GM23248 (cell line): Measurements from ENCODE around the gene CENPX. TPM values are rescaled to one million over a fixed set of nuclear protein-coding genes. Genes with fewer than 3 reads are reported as not detected.
A peak's percentile ranks its signal among the peaks of the same experiment; 100 is the strongest.

Experiments
- DNase-seq: peaks from one replicate; pipeline ENCODE4 v3.0.0-alpha.2; 2015
- H2AFZ ChIP-seq: fragments of 200-600 bp; sonication (generic); 2 replicates; pipeline ENCODE4 v1.6.1; 2016; ENCODE audit warnings: antibody characterized with exemption
- H3F3A ChIP-seq: fragments of 200-600 bp; sonication (generic); 2 replicates; pipeline ENCODE4 v1.6.1; 2016; ENCODE audit warnings: mild to moderate bottlenecking, antibody characterized with exemption, mixed run types; ENCODE audit not compliant: insufficient read depth
- H3K27ac ChIP-seq: fragments of 200-600 bp; sonication (generic); 2 replicates; pipeline ENCODE4 v1.5.1; 2016; ENCODE audit warnings: mild to moderate bottlenecking
- H3K27me3 ChIP-seq: fragments of 200-600 bp; sonication (generic); replicated peaks from 2 replicates; pipeline ENCODE4 v1.6.1; 2016; ENCODE audit warnings: mild to moderate bottlenecking; ENCODE audit not compliant: insufficient read depth
- H3K36me3 ChIP-seq: fragments of 200-600 bp; sonication (generic); 2 replicates; pipeline ENCODE4 v1.6.1; 2016; ENCODE audit warnings: low read depth, mild to moderate bottlenecking
- H3K4me1 ChIP-seq: fragments of 200-600 bp; sonication (generic); 2 replicates; pipeline ENCODE4 v1.6.1; 2016; ENCODE audit warnings: mild to moderate bottlenecking; ENCODE audit not compliant: insufficient read depth
- H3K4me2 ChIP-seq: fragments of 200-600 bp; sonication (generic); one replicate; pipeline ENCODE4 v1.6.1; 2016; ENCODE audit warnings: mild to moderate bottlenecking; ENCODE audit not compliant: unreplicated experiment
- H3K4me3 ChIP-seq: fragments of 200-600 bp; sonication (generic); 2 replicates; pipeline ENCODE4 v1.5.1; 2016; ENCODE audit warnings: mild to moderate bottlenecking
- H3K79me2 ChIP-seq: fragments of 200-600 bp; sonication (generic); 2 replicates; pipeline ENCODE4 v1.6.1; 2016; ENCODE audit warnings: mild to moderate bottlenecking; ENCODE audit not compliant: insufficient read depth
- H3K9ac ChIP-seq: fragments of 200-600 bp; sonication (generic); 2 replicates; pipeline ENCODE4 v1.6.1; 2016; ENCODE audit warnings: mild to moderate bottlenecking
- H3K9me2 ChIP-seq: fragments of 200-600 bp; sonication (generic); 2 replicates; pipeline ENCODE4 v1.6.1; 2016; ENCODE audit warnings: mixed run types, mild to moderate bottlenecking, moderate library complexity; ENCODE audit not compliant: insufficient read depth
- H3K9me3 ChIP-seq: fragments of 200-600 bp; sonication (generic); one replicate; pipeline ENCODE4 v1.6.1; 2017; ENCODE audit warnings: low read depth
- H4K20me1 ChIP-seq: fragments of 200-600 bp; sonication (generic); 2 replicates; pipeline ENCODE4 v1.6.0; 2016; ENCODE audit not compliant: insufficient read depth
- EZH2 ChIP-seq: fragments of 200-600 bp; sonication (generic); IDR thresholded peaks from 2 replicates; pipeline ENCODE4 v1.6.1; 2018; ENCODE audit warnings: antibody characterized with exemption, mild to moderate bottlenecking; ENCODE audit not compliant: insufficient read depth, poor library complexity, severe bottlenecking
- EZH2phosphoT487 ChIP-seq: fragments of 200-600 bp; sonication (generic); IDR thresholded peaks from 2 replicates; pipeline ENCODE4 v1.6.1; 2018; ENCODE audit warnings: antibody characterized with exemption, moderate library complexity, mild to moderate bottlenecking, low read depth; ENCODE audit not compliant: insufficient read depth
- WGBS, 2 experiments: methylation state at CpG; one replicate each; pipeline ENCODE4 v1.1.6; 2015 to 2017; ENCODE audit warnings: low lambda C conversion rate in 2 of 2, low coverage in 1 of 2; ENCODE audit errors: missing lambda C conversion rate in 2 of 2; 5-methylcytosine and 5-hydroxymethylcytosine counted together
- in situ Hi-C: fragments of 300-500 bp; cut with MboI; formaldehyde crosslinking; loops from 2 replicates; pipeline ENCODE4 v1.15.0; 2020
- polyA plus RNA-seq: library from polyadenylated mRNA; unstranded; fragments of >200 nt; fragmentation: Nextera tagmentation; extraction: Ambion mirVana; gene quantifications from 2 replicates; pipeline ENCODE4 v1.2.1, GENCODE V29; 2016
- total RNA-seq: library from RNA; depleted of rRNA; stranded (reverse); fragments of >200 nt; shearing (Covaris generic); gene quantifications from 2 replicates; pipeline ENCODE4 v1.2.3, GENCODE V29; 2014

CENPX gene
- total and polyA plus RNA-seq, 2 experiments from 2014 or later = 43.9 to 68.6 TPM

- Histone ChIP-seq H3K9me3 (no peaks in the 10 kb centered on the region), H3K4me1 (no peaks in the 10 kb centered on the region), H3K79me2 (no peaks in the 10 kb centered on the region), H3K9ac (peak overlapping the region; percentile 74; the same call in 1 of the 2 replicates), H2AFZ (peak overlapping the region; percentile 61), H3K27ac (0 out of 2 replicates have a peak overlapping the region, but pooled peaks have one; percentile 69), H3K9me2 (no peaks in the 10 kb centered on the region), H3K4me3 (peak overlapping the region; percentile 79), H3K27me3 (no peaks in the 10 kb centered on the region), H3K4me2 (peak overlapping the region; percentile 86), H3K36me3 (no peaks in the 10 kb centered on the region), H3F3A (peaks cover 6% of the 10 kb centered on the region; the same call in 1 of the 2 replicates), H4K20me1 (no peaks in the 10 kb centered on the region)
- no peak for DNase-seq
- TF ChIP-seq EZH2 (no peak), EZH2phosphoT487 (no peak)
- in situ Hi-C loops = no loop called here
- 1 to 2% methylated on average over 10 of the region's 10 CpGs for WGBS, 2 experiments
These were observed 15.2 kb upstream of the CENPX start for GRCh38 chr17:82037889-82038195.

- Histone ChIP-seq H3K9me3 (no peaks in the 10 kb centered on the region), H3K36me3 (no peaks in the 10 kb centered on the region), H3K4me3 (peak within 1 kb of the TSS; percentile 79), H3K27ac (peak within 1 kb of the TSS; percentile 69), H4K20me1 (no peaks in the 10 kb centered on the region), H3K27me3 (no peaks in the 10 kb centered on the region), H3K4me1 (no peaks in the 10 kb centered on the region), H2AFZ (peak within 1 kb of the TSS; percentile 61), H3K4me2 (peak within 1 kb of the TSS; percentile 86), H3K9ac (peak within 1 kb of the TSS; percentile 74), H3K9me2 (no peaks in the 10 kb centered on the region), H3F3A (peaks cover 6% of the 10 kb centered on the region; the same call in 1 of the 2 replicates), H3K79me2 (no peaks in the 10 kb centered on the region)
- 1% methylated on average over 62 to 80 of the region's 92 CpGs for WGBS, 2 experiments
- DNase-seq = peak; percentile 97
- in situ Hi-C loops = no loop called here
- TF ChIP-seq EZH2phosphoT487 (no peak), EZH2 (no peak)
These were observed 14.6 kb upstream of the CENPX start, which contains the start of gene DCXR for GRCh38 chr17:82037092-82037888. Gene DCXR (minus strand): TSS chr17:82037697. CDS start chr17:82037682, 15 bp downstream.

- DNase-seq = no peak
- Histone ChIP-seq H3K9me3 (no peaks in the 10 kb centered on the region), H3K4me2 (peak overlapping the region; percentile 86), H3K79me2 (no peaks in the 10 kb centered on the region), H3K9ac (peak overlapping the region; percentile 74), H4K20me1 (no peaks in the 10 kb centered on the region), H3K36me3 (no peaks in the 10 kb centered on the region), H3K27ac (peak overlapping the region; percentile 69), H3K4me3 (peak overlapping the region; percentile 79), H3K4me1 (no peaks in the 10 kb centered on the region), H2AFZ (peak overlapping the region; percentile 61), H3K9me2 (no peaks in the 10 kb centered on the region), H3K27me3 (no peaks in the 10 kb centered on the region), H3F3A (peaks cover 6% of the 10 kb centered on the region; the same call in 1 of the 2 replicates)
- TF ChIP-seq EZH2 (no peak), EZH2phosphoT487 (no peak)
- in situ Hi-C loops = no loop called here
- 50 to 52% methylated on average over 23 of the region's 23 CpGs for WGBS, 2 experiments
These were observed 14.0 kb upstream of the CENPX start for GRCh38 chr17:82036634-82037091.

DNA sequence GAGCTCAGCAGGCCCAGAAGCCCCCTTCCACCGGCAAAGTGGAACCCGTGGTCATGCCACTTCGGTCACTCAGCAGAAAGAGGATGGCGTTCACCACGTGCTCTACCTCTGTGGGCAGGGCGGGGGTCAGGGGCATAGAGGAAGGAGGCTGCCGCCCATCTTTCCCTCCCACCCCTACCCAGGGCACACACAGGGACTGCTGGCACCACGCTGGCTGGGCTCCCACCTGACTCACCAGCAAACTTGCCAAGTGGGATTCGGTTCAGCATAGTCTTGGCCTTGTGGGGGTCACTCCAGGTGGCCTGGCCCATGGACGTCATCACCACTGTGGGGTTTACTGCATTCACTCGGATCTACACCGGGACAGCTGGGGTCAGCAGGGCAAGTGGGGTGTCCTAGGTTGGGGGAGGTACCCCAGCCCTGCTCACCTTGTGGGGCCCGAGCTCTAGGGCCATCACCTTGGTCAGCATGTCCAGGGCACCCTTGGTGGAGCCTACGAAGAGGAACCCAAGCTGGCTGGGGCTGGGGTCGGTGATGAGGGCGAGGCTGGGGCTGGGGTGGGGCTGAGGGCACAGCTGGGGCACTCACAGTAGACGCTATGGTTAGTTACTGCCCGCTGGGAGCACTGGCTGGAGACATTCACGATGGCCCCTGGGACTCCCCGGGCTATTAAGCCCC, 13.4 kb upstream of the CENPX start:
- peak overlapping the region; percentile 74; the same call in 1 of the 2 replicates for H3K9ac ChIP-seq
- H4K20me1 ChIP-seq = no peaks in the 10 kb centered on the region
- no peaks in the 10 kb centered on the region for H3K9me3 ChIP-seq
- no peak overlapping the region for H3K27ac ChIP-seq
- H3K79me2 ChIP-seq = no peaks in the 10 kb centered on the region
- no peak for DNase-seq
- H3K4me2 ChIP-seq = peak overlapping the region; percentile 86
- H3K4me3 ChIP-seq = peak overlapping the region; percentile 79; the same call in 1 of the 2 replicates
- in situ Hi-C loops = no loop called here
- no peaks in the 10 kb centered on the region for H3K9me2 ChIP-seq
- H3K4me1 ChIP-seq = no peaks in the 10 kb centered on the region
- TF ChIP-seq EZH2phosphoT487 (no peak), EZH2 (no peak)
- WGBS, 2 experiments = 93 to 94% methylated on average over 14 to 20 of the region's 20 CpGs
- H3K36me3 ChIP-seq = no peaks in the 10 kb centered on the region
- H3K27me3 ChIP-seq = no peaks in the 10 kb centered on the region
- H3F3A ChIP-seq = peaks cover 2% of the 10 kb centered on the region; the same call in 1 of the 2 replicates
- H2AFZ ChIP-seq = no peak overlapping the region
